Muscle layer of duodenum (tissue), 2 donors: ENCODE results near the gene TBC1D32.
"Not testable (repeated sequence)": the region's sequence is repeated elsewhere in the genome, so short reads cannot be mapped to it uniquely, and the experiment has no call there.

Experiments
- H3K27ac ChIP-seq: one replicate; pipeline ENCODE4 v1.7.0; 2013; ENCODE audit warnings: mild to moderate bottlenecking, low read length
- H3K27me3 ChIP-seq: one replicate; pipeline ENCODE4 v1.7.0; 2013; ENCODE audit warnings: low read depth, mild to moderate bottlenecking, control low read depth, low read length
- H3K36me3 ChIP-seq, 2 donors: one replicate each; pipeline ENCODE4 v1.7.0; 2013; ENCODE audit warnings: low read length in 2 of 2, control low read depth in 1 of 2, mild to moderate bottlenecking in 1 of 2; ENCODE audit not compliant: insufficient read depth in 2 of 2, control insufficient read depth in 1 of 2
- H3K4me1 ChIP-seq, 2 donors: one replicate each; pipeline ENCODE4 v1.7.0; 2013; ENCODE audit warnings: low read length in 2 of 2, mild to moderate bottlenecking in 2 of 2, control low read depth in 1 of 2, moderate library complexity in 1 of 2; ENCODE audit not compliant: insufficient read depth in 2 of 2, control insufficient read depth in 1 of 2
- H3K4me3 ChIP-seq, 2 donors: one replicate each; pipeline ENCODE4 v1.7.0; 2013; ENCODE audit warnings: low read length in 2 of 2, low read depth in 1 of 2, mild to moderate bottlenecking in 1 of 2
- H3K9me3 ChIP-seq, 2 donors: one replicate each; pipeline ENCODE4 v1.7.0; 2013; ENCODE audit warnings: low read length in 2 of 2, control low read depth in 1 of 2, mild to moderate bottlenecking in 1 of 2; ENCODE audit not compliant: control insufficient read depth in 1 of 2
- donor health status: healthy.

The TBC1D32 gene

DNA sequence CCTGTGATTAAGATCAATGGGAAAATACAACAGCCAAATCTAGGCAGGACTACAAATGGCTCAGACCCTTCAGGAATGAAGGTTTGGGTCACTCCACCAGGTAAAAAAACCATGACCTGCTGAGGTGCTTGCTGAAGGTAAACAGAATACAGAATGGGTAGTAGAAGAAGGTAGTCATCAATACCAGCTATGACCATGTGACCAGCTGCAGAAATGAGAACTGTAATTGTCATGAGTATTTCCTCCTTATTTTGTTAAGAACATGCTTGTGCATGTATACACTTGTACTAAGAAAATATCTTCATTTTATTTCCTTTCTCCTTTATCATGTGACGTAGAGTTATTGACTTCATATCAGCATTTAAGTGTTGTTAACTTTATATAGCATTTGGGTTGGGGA lies 161.8 kb downstream of the TBC1D32 start:
- H3K27ac ChIP-seq, H3K27me3 ChIP-seq, H3K4me3 ChIP-seq, H3K9me3 ChIP-seq, H3K36me3 ChIP-seq, H3K4me1 ChIP-seq: not testable (repeated sequence)

DNA sequence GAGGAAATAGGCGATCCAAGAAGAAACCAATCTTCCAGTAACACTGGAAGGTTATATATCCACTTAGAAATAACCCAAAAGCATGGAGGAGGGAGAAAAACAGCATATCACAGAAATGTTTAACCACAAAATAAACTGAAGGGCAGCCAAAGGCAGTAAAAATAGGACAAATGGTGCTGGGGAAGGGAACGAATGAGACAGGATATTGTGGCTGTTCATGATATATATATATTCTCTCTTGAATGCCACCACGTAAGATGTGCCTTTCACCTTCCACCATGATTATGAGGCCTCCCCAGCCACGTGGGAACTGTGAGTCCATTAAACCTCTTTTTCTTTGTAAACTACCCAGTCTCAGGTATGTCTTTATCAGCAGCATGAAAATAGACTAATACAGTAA lies 162.4 kb downstream of the TBC1D32 start:
- Histone ChIP-seq H3K27ac (no peak overlapping the region), H3K9me3 (no peaks in the 10 kb centered on the region), H3K27me3 (no peaks in the 10 kb centered on the region), H3K36me3 (no peaks in the 10 kb centered on the region), H3K4me1 (no peaks in the 10 kb centered on the region), H3K4me3 (no peak overlapping the region)

DNA sequence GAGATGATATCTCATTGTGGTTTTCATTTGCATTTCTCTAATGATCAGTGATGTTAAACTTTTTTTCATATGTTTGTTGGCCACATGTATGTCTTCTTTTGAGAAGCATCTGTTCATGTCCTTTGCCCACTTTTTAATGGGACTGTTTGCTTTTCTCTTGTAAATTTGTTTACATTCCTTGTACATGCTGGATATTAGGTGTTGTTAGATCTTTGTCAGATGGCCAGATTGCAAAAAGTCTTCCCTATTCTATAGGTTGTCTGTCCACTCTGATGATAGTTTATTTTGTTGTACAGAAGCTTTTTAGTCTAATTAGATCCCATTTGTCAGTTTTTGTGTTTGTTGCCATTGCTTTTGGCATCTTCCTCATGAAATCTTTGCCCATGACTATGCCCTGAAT lies 172.4 kb downstream of the TBC1D32 start:
- Histone ChIP-seq H3K9me3 (peaks cover 3 to 6% of the 10 kb centered on the region in 2 donors), H3K27me3 (no peaks in the 10 kb centered on the region), H3K4me3 (no peak overlapping the region), H3K4me1 (no peaks in the 10 kb centered on the region), H3K27ac (no peak overlapping the region), H3K36me3 (peaks cover 0 to 21% of the 10 kb centered on the region in 2 donors)

DNA sequence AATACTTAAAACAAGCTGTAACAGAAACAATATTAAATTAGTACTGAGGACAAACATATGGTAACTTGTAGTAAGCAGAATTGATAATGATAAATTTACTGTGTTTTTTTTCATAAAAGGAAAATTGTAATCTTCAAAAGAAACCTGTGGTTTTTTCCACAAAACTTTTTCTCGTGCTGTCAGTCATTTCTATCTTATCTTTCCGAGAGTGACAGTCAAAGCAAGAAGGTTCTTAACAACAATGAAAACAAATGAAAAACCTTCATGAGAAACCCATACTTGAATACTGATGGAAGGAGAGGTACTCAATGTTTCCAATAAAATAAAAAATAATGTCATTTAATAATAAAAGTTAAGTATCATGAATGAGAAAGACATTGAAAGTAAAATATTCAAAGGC lies 174.0 kb downstream of the TBC1D32 start:
- H3K27ac ChIP-seq: no peak overlapping the region
- H3K4me1 ChIP-seq: no peaks in the 10 kb centered on the region

DNA sequence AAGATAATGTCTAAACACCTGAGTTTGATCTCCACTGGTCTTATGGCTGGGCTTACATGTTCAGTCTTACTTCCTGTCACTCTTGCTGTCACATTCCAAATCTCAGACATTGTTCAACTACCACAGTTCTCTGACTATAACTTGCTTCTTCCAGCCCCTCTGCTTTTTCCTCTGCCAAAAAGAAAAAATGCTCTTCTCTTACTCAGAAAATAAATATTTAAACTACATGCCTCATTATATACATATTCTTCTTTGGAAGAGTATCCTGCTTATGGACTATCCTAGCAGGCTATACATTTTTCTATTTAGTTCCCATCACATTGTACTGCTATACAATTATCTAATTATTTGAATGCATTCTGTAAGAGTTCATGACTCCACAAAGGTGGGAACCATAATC lies 175.4 kb downstream of the TBC1D32 start:
- Histone ChIP-seq H3K4me1 (no peaks in the 10 kb centered on the region), H3K36me3 (peaks cover 0 to 24% of the 10 kb centered on the region in 2 donors), H3K27ac (no peak overlapping the region), H3K27me3 (no peaks in the 10 kb centered on the region), H3K4me3 (no peak overlapping the region), H3K9me3 (peaks cover 3 to 10% of the 10 kb centered on the region in 2 donors)

More for the DNA sequence above, 174.0 kb downstream of the TBC1D32 start:
- Histone ChIP-seq H3K4me3 (no peak overlapping the region), H3K27me3 (no peaks in the 10 kb centered on the region), H3K9me3 (peaks cover 3 to 8% of the 10 kb centered on the region in 2 donors), H3K36me3 (peaks cover 0 to 24% of the 10 kb centered on the region in 2 donors)

DNA sequence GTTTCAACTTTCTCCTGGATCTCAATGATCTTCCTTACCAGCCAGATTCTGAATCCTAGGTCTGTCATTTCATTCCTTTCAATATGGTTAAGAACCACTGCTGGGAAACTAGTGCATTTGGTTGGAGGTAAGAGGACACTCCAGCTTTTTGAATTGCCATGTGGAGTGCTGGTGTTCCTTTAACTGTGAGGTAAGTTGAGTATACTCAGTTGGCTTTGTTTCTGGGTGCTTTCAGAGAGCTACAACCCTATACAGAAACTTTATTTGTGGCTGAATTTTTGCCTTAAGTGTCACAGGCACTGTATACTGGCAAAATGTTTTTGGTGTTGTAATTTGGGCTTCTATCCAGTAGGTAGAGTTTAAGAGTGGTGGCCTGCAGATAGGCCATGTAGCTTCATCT lies 175.8 kb downstream of the TBC1D32 start:
- H3K4me1 ChIP-seq: no peaks in the 10 kb centered on the region
- H3K36me3 ChIP-seq: peaks cover 0 to 25% of the 10 kb centered on the region in 2 donors
- H3K9me3 ChIP-seq: peaks cover 3 to 11% of the 10 kb centered on the region in 2 donors
- H3K27ac ChIP-seq: no peak overlapping the region
- no peaks in the 10 kb centered on the region for H3K27me3 ChIP-seq
- H3K4me3 ChIP-seq: no peak overlapping the region

DNA sequence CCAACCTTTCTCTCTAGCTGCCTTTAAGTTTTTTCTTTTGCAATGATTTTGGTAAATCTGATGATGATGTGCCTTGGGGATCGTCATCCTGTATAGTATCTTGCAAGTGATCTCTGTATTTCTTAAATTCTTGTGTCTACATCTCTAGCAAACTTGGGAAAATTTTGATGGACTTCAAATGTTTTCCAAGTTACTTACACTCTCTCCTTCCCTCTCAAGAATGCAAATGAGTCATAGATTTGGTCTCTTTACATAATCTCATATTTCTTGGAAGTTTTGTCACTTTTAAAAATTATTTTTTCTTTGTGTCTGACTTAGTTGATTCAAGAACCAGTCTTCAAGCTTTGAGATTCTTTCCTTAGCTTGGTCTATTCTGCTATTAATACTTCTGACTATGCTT lies 176.4 kb downstream of the TBC1D32 start:
- H3K36me3 ChIP-seq: peaks cover 0 to 30% of the 10 kb centered on the region in 2 donors
- peaks cover 3 to 14% of the 10 kb centered on the region in 2 donors for H3K9me3 ChIP-seq
- no peak overlapping the region for H3K4me3 ChIP-seq
- no peak overlapping the region for H3K27ac ChIP-seq
- H3K4me1 ChIP-seq: no peaks in the 10 kb centered on the region
- no peaks in the 10 kb centered on the region for H3K27me3 ChIP-seq

DNA sequence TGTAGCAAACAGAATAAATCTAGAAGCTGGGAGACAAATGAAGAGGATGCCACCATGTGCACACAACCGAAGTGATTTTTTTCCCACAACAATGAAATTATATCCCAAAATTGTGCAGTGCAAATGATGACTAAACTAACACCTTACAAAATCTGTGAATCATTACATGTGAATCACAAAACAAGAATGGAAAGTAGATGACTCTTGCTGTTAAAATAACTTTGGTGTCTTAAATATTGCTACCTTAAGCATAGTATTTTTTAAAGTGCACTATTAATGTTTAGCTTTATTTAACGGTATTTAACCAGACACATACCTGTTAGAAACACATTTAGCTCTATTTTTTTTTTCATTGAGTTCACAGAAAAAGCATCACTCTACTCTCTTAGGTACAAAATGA lies 190.8 kb downstream of the TBC1D32 start:
- no peak overlapping the region for H3K27ac ChIP-seq
- H3K4me3 ChIP-seq: no peak overlapping the region
- H3K9me3 ChIP-seq: peaks cover 0 to 5% of the 10 kb centered on the region in 2 donors
- no peaks in the 10 kb centered on the region for H3K4me1 ChIP-seq
- no peaks in the 10 kb centered on the region for H3K36me3 ChIP-seq
- H3K27me3 ChIP-seq: no peaks in the 10 kb centered on the region

DNA sequence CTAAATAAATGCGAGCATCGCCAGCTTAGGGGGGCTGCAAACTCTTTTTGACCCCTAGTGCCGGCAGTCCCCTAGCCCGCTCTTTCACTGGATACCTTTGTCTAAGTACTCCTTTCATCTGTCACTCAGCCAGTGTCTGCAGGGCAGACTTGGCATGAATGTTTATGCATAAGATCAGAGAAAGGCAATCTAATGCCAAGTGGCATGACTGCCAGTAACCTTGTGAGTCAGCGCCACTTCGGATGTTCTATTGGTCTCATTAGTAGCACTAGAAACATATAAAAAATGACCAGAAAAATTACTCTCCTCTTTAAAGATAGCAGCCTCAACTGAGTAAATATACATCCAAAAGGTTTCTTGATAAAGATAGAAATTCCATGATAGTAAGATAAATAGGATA lies 192.2 kb downstream of the TBC1D32 start:
- H3K9me3 ChIP-seq: peaks cover 0 to 3% of the 10 kb centered on the region in 2 donors
- H3K27me3 ChIP-seq: no peaks in the 10 kb centered on the region
- H3K27ac ChIP-seq: no peak overlapping the region
- no peaks in the 10 kb centered on the region for H3K36me3 ChIP-seq
- H3K4me3 ChIP-seq: no peak overlapping the region
- H3K4me1 ChIP-seq: no peaks in the 10 kb centered on the region

DNA sequence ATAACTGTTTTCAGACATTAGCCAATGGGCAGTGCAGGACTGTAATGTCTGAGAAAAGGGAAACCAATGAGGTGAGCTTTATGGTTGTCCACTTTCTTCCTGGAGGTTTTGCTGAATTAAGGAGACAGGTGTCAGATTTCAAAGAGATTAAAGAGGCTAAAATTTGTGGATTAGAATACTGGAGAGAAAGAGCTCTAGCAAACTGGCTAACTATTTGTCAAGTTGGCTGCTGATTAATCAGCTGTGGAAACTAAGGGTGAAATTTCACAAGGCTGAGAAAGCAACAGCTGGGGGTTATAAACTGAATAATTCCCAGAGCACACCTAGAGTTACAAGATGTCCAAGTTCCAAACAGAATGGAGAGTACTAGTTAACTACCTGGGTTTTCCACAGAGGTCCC lies 198.9 kb downstream of the TBC1D32 start:
- H3K36me3 ChIP-seq: no peaks in the 10 kb centered on the region
- H3K27ac ChIP-seq: no peak overlapping the region
- H3K9me3 ChIP-seq: no peaks in the 10 kb centered on the region
- H3K27me3 ChIP-seq: no peaks in the 10 kb centered on the region
- no peaks in the 10 kb centered on the region for H3K4me1 ChIP-seq
- H3K4me3 ChIP-seq: no peak overlapping the region

DNA sequence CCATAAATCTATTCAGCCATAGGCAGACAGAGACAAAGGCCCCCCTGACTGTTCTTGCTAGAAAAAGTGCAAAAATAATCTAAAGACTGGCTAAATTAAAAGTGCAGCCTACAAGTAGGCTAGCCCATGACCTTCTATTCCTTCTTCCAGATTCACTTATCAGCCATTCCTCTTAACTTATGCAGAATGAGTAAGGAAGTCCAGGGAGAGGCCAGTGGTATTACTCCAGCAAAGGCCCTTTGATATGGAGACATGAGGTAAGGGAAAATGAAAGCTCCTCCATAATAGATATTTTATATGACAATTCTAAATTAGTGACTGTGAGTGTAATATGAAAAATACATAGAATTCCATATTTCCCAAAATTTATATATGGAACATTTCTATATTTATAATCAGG lies 199.4 kb downstream of the TBC1D32 start:
- no peak overlapping the region for H3K27ac ChIP-seq

DNA sequence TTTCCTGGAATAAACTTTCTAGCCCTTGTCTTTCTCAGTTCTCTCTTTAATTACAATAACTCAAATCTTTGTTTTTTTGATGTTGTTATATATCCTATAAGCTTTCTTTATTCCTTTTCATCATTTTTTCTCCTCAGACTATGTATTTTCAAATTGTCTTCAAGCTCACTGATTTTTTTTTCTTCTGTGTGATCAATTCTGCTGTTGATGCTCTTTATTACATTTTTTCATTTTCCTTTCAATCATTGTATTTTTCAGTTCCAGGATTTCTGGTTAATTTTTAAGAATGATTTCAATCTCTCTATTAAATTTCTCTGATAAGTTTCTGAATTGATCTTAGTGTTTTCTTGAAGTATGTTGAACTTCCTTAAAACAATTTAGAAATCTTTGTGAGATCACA lies 209.7 kb downstream of the TBC1D32 start:
- H3K36me3 ChIP-seq: peaks cover 9 to 27% of the 10 kb centered on the region in 2 donors
- no peaks in the 10 kb centered on the region for H3K27me3 ChIP-seq
- H3K9me3 ChIP-seq: peaks cover 7 to 11% of the 10 kb centered on the region in 2 donors
- H3K4me1 ChIP-seq: no peaks in the 10 kb centered on the region
- H3K27ac ChIP-seq: no peak overlapping the region
- H3K4me3 ChIP-seq: no peak overlapping the region

More for the DNA sequence above, 199.4 kb downstream of the TBC1D32 start:
- Histone ChIP-seq H3K4me1 (no peaks in the 10 kb centered on the region), H3K4me3 (no peak overlapping the region), H3K9me3 (no peaks in the 10 kb centered on the region), H3K27me3 (no peaks in the 10 kb centered on the region), H3K36me3 (no peaks in the 10 kb centered on the region)
